Measurements from ENCODE around the gene NOBOX.
A peak's percentile ranks its signal among the peaks of the same experiment; 100 is the strongest.
"Not testable (repeated sequence)": the region's sequence is repeated elsewhere in the genome, so short reads cannot be mapped to it uniquely, and the experiment has no call there.

NOBOX gene

DNA sequence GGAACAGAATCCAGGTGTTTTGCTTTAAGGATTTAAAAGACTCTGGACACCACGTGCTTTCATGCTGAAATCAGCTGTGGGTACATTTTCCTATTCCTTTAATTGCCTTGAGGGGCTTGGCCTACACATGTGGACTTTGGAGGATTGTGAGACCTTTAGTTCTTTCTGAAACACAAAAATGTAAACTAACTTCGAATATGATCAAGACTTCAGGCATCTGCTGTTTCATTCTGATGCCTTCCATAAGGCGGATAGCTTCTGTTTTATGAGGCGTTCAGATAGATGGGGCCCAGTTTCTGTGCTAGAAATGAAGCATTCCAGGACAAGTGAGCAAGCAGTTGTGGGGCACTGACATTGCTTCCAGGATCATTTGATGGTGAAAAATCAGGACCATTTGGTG lies 1.5 kb upstream of the NOBOX start:
- Mint-ChIP-seq H3K27me3 (peaks cover 1% of the 10 kb centered on the region), H3K9me3 (no peaks in the 10 kb centered on the region), H3K27ac (no peak overlapping the region)

GRCh38 chr7:144403102-144403501 lies 391 bp downstream of the NOBOX start:
- Mint-ChIP-seq H3K4me1 (no peaks in the 10 kb centered on the region), H3K4me3 (no peak overlapping the region), H3K27me3 (peaks cover 1% of the 10 kb centered on the region), H3K9me3 (no peaks in the 10 kb centered on the region), H3K36me3 (no peaks in the 10 kb centered on the region), H3K27ac (no peak overlapping the region)

More for the DNA sequence above, 1.5 kb upstream of the NOBOX start:
- no peaks in the 10 kb centered on the region for H3K36me3 Mint-ChIP-seq
- no peaks in the 10 kb centered on the region for H3K4me1 Mint-ChIP-seq
- no peak overlapping the region for H3K4me3 Mint-ChIP-seq

- Mint-ChIP-seq H3K36me3 (no peaks in the 10 kb centered on the region), H3K4me1 (no peaks in the 10 kb centered on the region), H3K27me3 (no peaks in the 10 kb centered on the region), H3K9me3 (no peaks in the 10 kb centered on the region), H3K27ac (no peak overlapping the region), H3K4me3 (no peak overlapping the region)
Observed at GRCh38 chr7:144401490-144401889, 2.0 kb downstream of the NOBOX start.

DNA sequence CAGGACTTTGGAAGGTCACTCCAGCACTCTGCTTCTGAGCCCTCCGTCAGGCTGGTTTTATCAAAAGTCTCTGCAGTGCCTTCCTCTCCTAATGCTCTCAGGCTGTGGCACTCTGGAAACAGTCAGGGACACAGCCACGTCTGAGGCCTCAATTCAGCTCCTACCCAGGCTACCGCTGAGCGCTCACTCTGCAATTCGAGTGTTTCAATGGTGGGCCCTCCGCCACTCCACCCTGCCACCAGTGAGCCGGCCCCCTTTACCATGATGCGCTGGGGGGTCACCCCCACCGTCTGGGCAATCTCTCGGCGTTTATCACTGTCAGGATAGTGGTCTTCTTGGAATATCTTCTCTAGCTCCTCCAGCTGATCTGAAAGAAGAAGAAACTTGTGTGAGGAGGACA lies 3.5 kb downstream of the NOBOX start:
- Mint-ChIP-seq H3K4me3 (no peak overlapping the region), H3K9me3 (no peaks in the 10 kb centered on the region), H3K4me1 (no peaks in the 10 kb centered on the region), H3K27me3 (no peaks in the 10 kb centered on the region), H3K36me3 (no peaks in the 10 kb centered on the region), H3K27ac (no peak overlapping the region)

DNA sequence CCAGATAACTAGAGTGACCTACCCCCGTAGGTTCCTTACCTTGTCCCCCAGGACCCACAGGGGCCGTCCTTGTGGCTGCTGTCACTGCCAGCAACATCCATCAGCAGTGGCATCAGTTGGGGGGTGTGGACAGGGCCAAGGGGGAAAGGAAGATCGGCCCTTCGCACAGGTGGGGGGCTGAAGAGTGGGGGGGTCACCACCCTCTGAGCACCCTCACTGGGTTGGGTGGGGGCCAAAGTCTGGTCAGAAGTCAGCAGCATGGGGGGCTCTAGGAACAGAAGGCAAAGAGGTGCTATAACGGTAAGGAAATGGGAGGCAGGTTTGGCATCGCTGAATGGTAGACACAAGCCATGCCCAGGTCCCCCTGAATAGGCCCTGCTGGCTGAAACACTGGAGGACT lies 4.6 kb downstream of the NOBOX start:
- Mint-ChIP-seq H3K36me3 (no peaks in the 10 kb centered on the region), H3K9me3 (no peaks in the 10 kb centered on the region), H3K4me3 (no peak overlapping the region), H3K4me1 (no peaks in the 10 kb centered on the region), H3K27me3 (no peaks in the 10 kb centered on the region), H3K27ac (no peak overlapping the region)

DNA sequence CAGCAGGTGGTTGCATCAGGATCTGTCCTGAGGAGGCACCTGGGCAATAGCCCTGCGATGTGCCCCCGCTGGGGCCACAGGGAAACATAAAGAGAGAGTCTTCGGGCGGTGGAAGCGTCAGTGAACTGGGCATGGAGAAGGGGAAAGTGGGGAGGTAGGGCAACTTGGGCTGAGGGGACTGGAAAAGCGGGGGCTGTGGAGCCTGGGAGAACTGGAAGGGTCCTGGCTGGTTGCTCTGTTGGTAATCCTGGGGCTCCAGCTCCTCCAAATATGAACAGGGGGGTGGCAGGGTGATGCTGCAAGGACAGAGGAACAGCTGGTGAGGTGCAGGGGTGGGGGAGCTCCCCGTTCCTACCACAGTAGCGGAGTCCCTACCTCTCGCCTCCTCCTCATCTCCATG lies 5.2 kb downstream of the NOBOX start:
- H3K36me3 Mint-ChIP-seq = no peaks in the 10 kb centered on the region
- H3K27ac Mint-ChIP-seq = no peak overlapping the region
- H3K9me3 Mint-ChIP-seq = no peaks in the 10 kb centered on the region
- no peak overlapping the region for H3K4me3 Mint-ChIP-seq
- H3K4me1 Mint-ChIP-seq = no peaks in the 10 kb centered on the region
- H3K27me3 Mint-ChIP-seq = no peaks in the 10 kb centered on the region

GRCh38 chr7:144397086-144397485 lies 6.4 kb downstream of the NOBOX start:
- H3K27me3 Mint-ChIP-seq = no peaks in the 10 kb centered on the region
- H3K4me1 Mint-ChIP-seq = no peaks in the 10 kb centered on the region
- no peaks in the 10 kb centered on the region for H3K9me3 Mint-ChIP-seq

DNA sequence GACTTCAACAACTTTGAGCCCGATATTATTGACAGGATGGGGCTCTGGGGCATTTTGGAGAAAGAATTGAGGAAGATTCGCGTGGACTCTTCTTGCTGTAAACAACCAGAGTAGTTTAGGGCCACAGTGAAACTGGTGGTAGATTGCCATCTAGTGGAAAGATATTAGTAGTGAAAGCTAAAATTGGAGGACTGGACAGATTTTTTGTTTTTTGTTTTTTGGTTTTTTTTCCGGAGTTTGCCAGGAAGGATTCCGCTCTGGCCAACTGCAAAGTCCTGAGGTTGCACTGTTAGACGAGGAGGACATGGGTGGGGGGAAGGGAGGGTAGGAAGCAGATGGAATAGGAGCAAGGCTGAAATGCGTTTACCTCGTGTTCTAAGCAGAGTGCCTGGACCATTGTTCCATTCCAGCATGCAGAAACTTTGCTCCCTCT lies 11.7 kb downstream of the NOBOX start:
- H3K4me3 Mint-ChIP-seq = peak overlapping the region; percentile 65
- no peaks in the 10 kb centered on the region for H3K36me3 Mint-ChIP-seq
- H3K9me3 Mint-ChIP-seq = no peaks in the 10 kb centered on the region
- H3K4me1 Mint-ChIP-seq = peaks cover 5% of the 10 kb centered on the region
- H3K27me3 Mint-ChIP-seq = no peaks in the 10 kb centered on the region
- H3K27ac Mint-ChIP-seq = no peak overlapping the region

More at GRCh38 chr7:144397086-144397485, 6.4 kb downstream of the NOBOX start:
- Mint-ChIP-seq H3K4me3 (no peak overlapping the region), H3K36me3 (no peaks in the 10 kb centered on the region), H3K27ac (no peak overlapping the region)

DNA sequence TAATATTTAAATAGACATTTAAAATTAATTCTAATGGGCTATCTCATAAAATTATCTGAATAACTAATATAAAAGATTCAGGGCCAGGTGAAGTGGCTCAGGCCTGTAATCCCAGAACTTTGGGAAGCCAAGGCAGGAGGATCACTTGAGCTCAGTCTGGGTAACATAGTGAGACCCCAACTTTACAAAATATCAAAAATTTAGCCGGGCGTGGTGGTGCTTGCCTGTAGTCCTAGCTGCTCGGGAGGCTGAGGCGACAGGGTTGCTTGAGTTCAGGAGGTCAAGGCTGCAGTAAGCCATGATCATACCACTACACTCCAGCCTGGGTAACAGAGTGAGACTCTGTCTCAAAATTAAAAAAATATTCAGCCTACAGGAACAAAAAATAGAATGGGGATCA lies 12.5 kb downstream of the NOBOX start:
- Mint-ChIP-seq H3K27me3 (no peaks in the 10 kb centered on the region), H3K27ac (no peak overlapping the region), H3K4me1 (peaks cover 5% of the 10 kb centered on the region), H3K4me3 (no peak overlapping the region), H3K36me3 (no peaks in the 10 kb centered on the region), H3K9me3 (no peaks in the 10 kb centered on the region)

DNA sequence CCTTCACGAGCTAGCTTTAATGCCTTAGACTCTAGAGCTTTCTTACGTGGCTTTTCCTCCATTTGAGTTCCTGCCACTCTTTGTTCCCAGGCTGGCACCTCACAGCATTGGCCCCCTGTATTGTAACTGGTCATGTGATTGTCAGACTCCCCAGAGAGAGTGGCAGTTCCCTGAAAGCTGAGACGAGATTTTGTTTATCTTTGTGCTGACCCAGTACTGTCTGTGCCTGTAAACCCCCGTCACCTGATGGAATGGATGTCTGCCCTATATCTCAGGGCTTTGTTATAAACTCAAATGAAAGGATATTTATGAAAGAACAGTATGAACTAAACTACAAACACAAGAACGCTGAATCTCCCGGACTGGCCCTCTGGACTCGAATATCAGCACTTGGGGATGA lies 13.0 kb downstream of the NOBOX start:
- H3K27me3 Mint-ChIP-seq = no peaks in the 10 kb centered on the region
- no peak overlapping the region for H3K4me3 Mint-ChIP-seq
- peaks cover 5% of the 10 kb centered on the region for H3K4me1 Mint-ChIP-seq
- no peaks in the 10 kb centered on the region for H3K36me3 Mint-ChIP-seq
- no peaks in the 10 kb centered on the region for H3K9me3 Mint-ChIP-seq
- no peak overlapping the region for H3K27ac Mint-ChIP-seq

DNA sequence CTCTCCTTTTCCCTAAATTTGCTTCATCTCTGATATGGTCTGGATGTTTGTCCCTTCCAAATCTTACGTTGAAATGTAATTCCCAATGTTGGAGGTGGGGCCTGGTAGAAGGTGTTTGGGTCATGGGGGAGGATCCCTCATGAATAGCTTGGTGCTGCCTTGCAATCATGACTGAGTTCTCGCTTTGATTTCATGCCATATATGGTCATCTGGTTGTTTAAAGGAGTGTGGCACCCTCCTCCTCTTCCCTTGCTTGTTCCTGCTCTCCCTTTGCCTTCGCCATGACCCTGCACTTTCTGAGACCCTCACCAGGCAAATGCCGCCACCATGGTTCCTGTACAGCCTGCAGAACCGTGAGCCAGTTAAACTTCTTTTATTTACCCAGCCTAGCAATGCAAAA lies 14.5 kb downstream of the NOBOX start:
- Mint-ChIP-seq H3K9me3 (no peaks in the 10 kb centered on the region), H3K27me3 (no peaks in the 10 kb centered on the region), H3K4me1 (peaks cover 13% of the 10 kb centered on the region), H3K36me3 (no peaks in the 10 kb centered on the region), H3K27ac (no peak overlapping the region), H3K4me3 (no peak overlapping the region)

DNA sequence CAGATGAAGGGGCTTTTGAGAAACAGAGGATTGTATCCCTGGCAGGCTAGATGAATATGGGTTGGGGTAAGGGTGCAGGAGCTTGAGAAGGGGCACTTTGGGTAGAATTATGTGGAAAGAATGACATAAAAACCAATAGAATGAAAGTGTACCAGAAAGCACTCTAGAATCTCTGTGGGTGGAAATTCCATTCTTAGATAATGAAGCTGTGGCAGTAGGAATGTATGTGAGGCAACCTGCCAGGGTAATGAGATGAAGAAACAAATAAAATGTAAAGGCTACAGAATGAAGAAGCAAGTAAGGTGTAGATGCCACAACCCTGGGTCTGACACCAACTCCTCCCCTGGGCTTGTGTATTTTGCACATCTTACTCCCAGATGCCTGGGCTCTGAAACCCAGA lies 16.8 kb downstream of the NOBOX start:
- H3K36me3 Mint-ChIP-seq = no peaks in the 10 kb centered on the region
- H3K27me3 Mint-ChIP-seq = no peaks in the 10 kb centered on the region
- H3K4me3 Mint-ChIP-seq = no peak overlapping the region
- H3K4me1 Mint-ChIP-seq = peaks cover 10% of the 10 kb centered on the region
- no peaks in the 10 kb centered on the region for H3K9me3 Mint-ChIP-seq
- no peak overlapping the region for H3K27ac Mint-ChIP-seq

DNA sequence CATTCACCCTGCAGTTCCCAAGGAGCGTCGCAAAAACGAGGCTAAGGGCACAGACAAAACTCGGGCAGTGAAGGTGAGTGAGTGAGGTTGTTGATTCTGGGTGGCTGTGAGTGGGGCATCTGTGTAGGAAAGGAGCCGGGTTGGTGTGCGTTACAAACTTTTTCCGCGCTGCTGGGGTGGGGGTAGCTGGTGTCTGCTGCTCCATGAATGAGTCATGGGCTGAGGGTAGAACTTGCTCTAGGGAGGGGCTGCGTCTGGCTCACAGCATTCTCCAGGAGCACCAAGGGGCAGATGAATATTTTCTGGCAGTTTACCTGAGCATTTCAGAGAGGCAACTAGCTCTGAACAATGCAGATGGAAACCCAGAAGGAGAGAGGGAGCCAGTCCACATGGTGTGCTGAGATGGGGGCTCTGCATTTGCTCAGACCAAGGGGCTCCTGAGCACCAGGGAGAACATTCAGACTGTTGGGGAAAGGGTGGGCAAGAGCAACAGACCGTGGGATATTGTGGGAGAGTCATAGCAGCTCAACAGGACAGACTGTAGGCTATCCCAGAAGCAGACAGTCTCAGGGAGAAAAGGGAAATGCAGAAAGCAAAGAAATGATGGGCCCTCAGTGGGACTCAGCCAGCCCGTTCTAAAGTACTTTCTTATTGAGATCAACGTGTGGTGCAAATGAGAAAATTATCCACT lies 18.8 kb downstream of the NOBOX start:
- Mint-ChIP-seq H3K4me1 (peaks cover 8% of the 10 kb centered on the region), H3K9me3 (no peaks in the 10 kb centered on the region), H3K4me3 (no peak overlapping the region), H3K36me3 (no peaks in the 10 kb centered on the region), H3K27ac (peak overlapping the region; percentile 82), H3K27me3 (no peaks in the 10 kb centered on the region)

GRCh38 chr7:144384071-144384470 lies 19.4 kb downstream of the NOBOX start:
- Mint-ChIP-seq H3K4me3 (no peak overlapping the region), H3K27me3 (no peaks in the 10 kb centered on the region), H3K27ac (peak overlapping the region; percentile 82), H3K36me3 (no peaks in the 10 kb centered on the region), H3K9me3 (no peaks in the 10 kb centered on the region), H3K4me1 (peaks cover 8% of the 10 kb centered on the region)

- H3K27ac Mint-ChIP-seq = no peak overlapping the region
- peaks cover 8% of the 10 kb centered on the region for H3K36me3 Mint-ChIP-seq
- H3K4me1 Mint-ChIP-seq = peaks cover 8% of the 10 kb centered on the region
- H3K9me3 Mint-ChIP-seq = no peaks in the 10 kb centered on the region
- no peak overlapping the region for H3K4me3 Mint-ChIP-seq
- H3K27me3 Mint-ChIP-seq = no peaks in the 10 kb centered on the region
Observed at GRCh38 chr7:144379776-144380384, 23.6 kb downstream of the NOBOX start.

GRCh38 chr7:144378651-144379050 lies 24.8 kb downstream of the NOBOX start:
- H3K9me3 Mint-ChIP-seq = no peaks in the 10 kb centered on the region
- H3K36me3 Mint-ChIP-seq = peaks cover 8% of the 10 kb centered on the region
- no peak overlapping the region for H3K27ac Mint-ChIP-seq
- no peak overlapping the region for H3K4me3 Mint-ChIP-seq
- no peaks in the 10 kb centered on the region for H3K27me3 Mint-ChIP-seq
- H3K4me1 Mint-ChIP-seq = no peaks in the 10 kb centered on the region

GRCh38 chr7:144369221-144369620 lies 34.3 kb downstream of the NOBOX start:
- H3K27ac Mint-ChIP-seq, H3K27me3 Mint-ChIP-seq: not testable (repeated sequence)

More at GRCh38 chr7:144369221-144369620, 34.3 kb downstream of the NOBOX start:
- H3K4me3 Mint-ChIP-seq, H3K9me3 Mint-ChIP-seq, H3K36me3 Mint-ChIP-seq, H3K4me1 Mint-ChIP-seq: not testable (repeated sequence)

Measured in activated naive CD4-positive, alpha-beta T cell treated with anti-CD3 and anti-CD28 coated beads, Interleukin-2, amount 50 U/mL, for 24 hours (primary cell).